OCI-LY3 (cell line): Measurements from ENCODE around the gene MAP3K6.

Source experiments
- EZH2phosphoT487 ChIP-seq: fragments of 200-600 bp; shearing (Covaris generic); IDR thresholded peaks from 2 replicates; pipeline ENCODE4 v1.6.1; 2018; ENCODE audit warnings: antibody characterized with exemption, mixed run types, low read depth
- TF ChIP-seq, protein P1 (sequence below): fragments of 200-600, 300-600 bp; sonication (generic); IDR thresholded peaks from 2 replicates; pipeline ENCODE4 v1.5.1; 2014; ENCODE audit warnings: antibody characterized with exemption, low read length, low read depth

- TF ChIP-seq, protein P1, sequence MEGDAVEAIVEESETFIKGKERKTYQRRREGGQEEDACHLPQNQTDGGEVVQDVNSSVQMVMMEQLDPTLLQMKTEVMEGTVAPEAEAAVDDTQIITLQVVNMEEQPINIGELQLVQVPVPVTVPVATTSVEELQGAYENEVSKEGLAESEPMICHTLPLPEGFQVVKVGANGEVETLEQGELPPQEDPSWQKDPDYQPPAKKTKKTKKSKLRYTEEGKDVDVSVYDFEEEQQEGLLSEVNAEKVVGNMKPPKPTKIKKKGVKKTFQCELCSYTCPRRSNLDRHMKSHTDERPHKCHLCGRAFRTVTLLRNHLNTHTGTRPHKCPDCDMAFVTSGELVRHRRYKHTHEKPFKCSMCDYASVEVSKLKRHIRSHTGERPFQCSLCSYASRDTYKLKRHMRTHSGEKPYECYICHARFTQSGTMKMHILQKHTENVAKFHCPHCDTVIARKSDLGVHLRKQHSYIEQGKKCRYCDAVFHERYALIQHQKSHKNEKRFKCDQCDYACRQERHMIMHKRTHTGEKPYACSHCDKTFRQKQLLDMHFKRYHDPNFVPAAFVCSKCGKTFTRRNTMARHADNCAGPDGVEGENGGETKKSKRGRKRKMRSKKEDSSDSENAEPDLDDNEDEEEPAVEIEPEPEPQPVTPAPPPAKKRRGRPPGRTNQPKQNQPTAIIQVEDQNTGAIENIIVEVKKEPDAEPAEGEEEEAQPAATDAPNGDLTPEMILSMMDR, result no peak
- no peak for TF ChIP-seq EZH2phosphoT487
These were observed 11.2 kb upstream of the MAP3K6 start for GRCh38 chr1:27377760-27378495.
